Lung microvascular endothelial cell (primary cell): ENCODE data around the gene ZNF81. TPM values are rescaled to one million over a fixed set of nuclear protein-coding genes. Genes with fewer than 3 reads are reported as not detected.
A peak's percentile ranks its signal among the peaks of the same experiment; 100 is the strongest.
"Not testable (repeated sequence)": the region's sequence is repeated elsewhere in the genome, so short reads cannot be mapped to it uniquely, and the experiment has no call there.

Experiments
- DNase-seq, 2 donors: peaks; one replicate each; pipeline versions ENCODE4 v3.0.0 to v3.0.0-alpha.2; 2010; ENCODE audit warnings: low read depth in 2 of 2
- total RNA-seq: library from RNA; depleted of rRNA; stranded (reverse); fragments of >200 nt; gene quantifications from 2 replicates; pipeline ENCODE4 v1.2.1, GENCODE V29; 2014

Gene ZNF81
- total RNA-seq, 1 donor from 2014 or later, result 4.4 TPM

GRCh38 chrX:47843363-47843762 lies 6.7 kb downstream of the ZNF81 start:
- DNase-seq, result peak in 1 of 2 donors; percentile 10

GRCh38 chrX:47844117-47844516 lies 7.4 kb downstream of the ZNF81 start:
- DNase-seq, result no peak

GRCh38 chrX:47846040-47846439 lies 9.3 kb downstream of the ZNF81 start:
- DNase-seq, result no peak

- DNase-seq, result no peak
Measured at GRCh38 chrX:47849778-47850177, 13.1 kb downstream of the ZNF81 start.

GRCh38 chrX:47850389-47850788 lies 13.7 kb downstream of the ZNF81 start:
- DNase-seq, result not testable (repeated sequence)

- DNase-seq, result no peak
Measured at GRCh38 chrX:47850901-47851300, 14.2 kb downstream of the ZNF81 start.

- peak; percentile 47 to 69 for DNase-seq
Measured at GRCh38 chrX:47854474-47854873, 17.8 kb downstream of the ZNF81 start.

- no peak for DNase-seq
Measured at GRCh38 chrX:47859686-47860085, 23.0 kb downstream of the ZNF81 start.

- DNase-seq, result peak; percentile 1 to 38
Measured at GRCh38 chrX:47862680-47863079, 26.0 kb downstream of the ZNF81 start.

GRCh38 chrX:47863187-47863586 lies 26.5 kb downstream of the ZNF81 start:
- peak in 1 of 2 donors; percentile 59 for DNase-seq

- DNase-seq, result no peak
Measured at GRCh38 chrX:47864300-47864699, 27.6 kb downstream of the ZNF81 start.

GRCh38 chrX:47864785-47865184 lies 28.1 kb downstream of the ZNF81 start:
- DNase-seq, result no peak

GRCh38 chrX:47873123-47873522 lies 36.4 kb downstream of the ZNF81 start:
- DNase-seq, result no peak

- DNase-seq, result no peak
Measured at GRCh38 chrX:47877327-47877726, 40.6 kb downstream of the ZNF81 start.

GRCh38 chrX:47878198-47878597 lies 41.5 kb downstream of the ZNF81 start:
- DNase-seq, result no peak

GRCh38 chrX:47879463-47879862 lies 42.8 kb downstream of the ZNF81 start:
- no peak for DNase-seq

GRCh38 chrX:47880927-47881326 lies 44.2 kb downstream of the ZNF81 start:
- no peak for DNase-seq

GRCh38 chrX:47885501-47885900 lies 48.8 kb downstream of the ZNF81 start:
- peak in 1 of 2 donors; percentile 27 for DNase-seq

- no peak for DNase-seq
Measured at GRCh38 chrX:47898024-47898423, 61.3 kb downstream of the ZNF81 start.

- no peak for DNase-seq
Measured at GRCh38 chrX:47900833-47901232, 64.1 kb downstream of the ZNF81 start.

- DNase-seq, result no peak
Measured at GRCh38 chrX:47902161-47902560, 65.5 kb downstream of the ZNF81 start.

- no peak for DNase-seq
Measured at GRCh38 chrX:47915886-47916493, 79.3 kb downstream of the ZNF81 start.

- DNase-seq, result no peak
Measured at GRCh38 chrX:47918274-47918673, 81.6 kb downstream of the ZNF81 start.

- no peak for DNase-seq
Measured at GRCh38 chrX:47927212-47927611, 90.5 kb downstream of the ZNF81 start.
